ENCODE measurements around the gene SMIM5. TPM values are rescaled to one million over a fixed set of nuclear protein-coding genes. Genes with fewer than 3 reads are reported as not detected.

Gene SMIM5
- total and polyA plus RNA-seq, 9 of the 15 experiments (the other 6 are each of a cell fraction or from before 2014, with no cell fraction given), result 0.08 TPM; not detected in 8

GRCh38 chr17:75681289-75681688 is 48.1 kb downstream of the SMIM5 start (continued):
- TF ChIP-seq CC2D1A (IDR thresholded peaks at IDR 0.05), result no peak

DNA sequence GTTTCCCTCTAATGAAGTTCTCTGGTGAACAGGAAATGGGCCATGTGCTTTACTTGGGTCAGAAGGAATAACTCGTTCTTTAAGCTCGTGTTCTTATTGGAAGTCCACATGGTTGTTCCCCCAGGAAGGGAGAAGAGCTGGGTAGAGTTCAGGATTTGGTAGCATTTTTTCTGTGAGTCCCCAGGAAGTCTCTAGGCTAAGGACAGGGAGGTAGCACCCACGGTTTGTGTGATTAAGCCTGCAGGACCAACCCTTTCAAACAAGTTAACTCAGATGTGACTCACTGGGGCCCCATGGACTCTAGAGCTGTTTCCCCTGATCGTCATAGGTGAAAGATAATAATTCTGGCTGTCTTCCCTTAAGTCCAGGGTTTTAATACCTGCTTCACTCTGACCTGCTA is 50.3 kb downstream of the SMIM5 start:
- no peak overlapping the region for H3K4me3 ChIP-seq
- H3K4me1 ChIP-seq (replicated peaks in 1 of 2; ENCODE audit: control insufficient read depth in 2 of 2, insufficient read depth in 2 of 2, low read length in 2 of 2), result peaks cover 0 to 15% of the 10 kb centered on the region in 2 experiments; a peak in 2 of 5 replicates
- H2AFZ ChIP-seq (ENCODE audit: low read depth, low read length), result no peak overlapping the region
- in situ Hi-C loops (cut with MboI), result no loop called here
- peak overlapping the region; percentile 18; the same call in 1 of the 2 replicates for H3K4me2 ChIP-seq (ENCODE audit: insufficient read depth, low read length)
- intact Hi-C loops (cut with micrococcal nuclease), result no loop called here
- no peak for TF ChIP-seq NFYB (IDR thresholded peaks at IDR 0.05; ENCODE audit: extremely low read depth, insufficient read length)
- peak; percentile 31; the same call in 1 of the 2 replicates for TF ChIP-seq MAX (CRISPR knock-in tag; IDR thresholded peaks at IDR 0.05)
- 0 out of 2 replicates have a peak, but pooled peaks have one; percentile 12 for TF ChIP-seq SMARCA4 (IDR thresholded peaks at IDR 0.05)
- TF ChIP-seq JUND (IDR thresholded peaks at IDR 0.05; ENCODE audit: borderline replicate concordance, low read depth, low read length), result peak; percentile 62; the same call in 1 of the 2 replicates
- TF ChIP-seq JUND (tag; IDR thresholded peaks at IDR 0.05; ENCODE audit: borderline replicate concordance, low read depth, low read length), result no peak
- no peak for TF ChIP-seq ZNF347 (CRISPR knock-in tag; IDR thresholded peaks at IDR 0.05; ENCODE audit: low read depth)
- peak; percentile 80 for TF ChIP-seq FOSL1 (tag; conservative IDR thresholded peaks at IDR 0.05)
- no peak for TF ChIP-seq ZNF668 (CRISPR knock-in tag; IDR thresholded peaks at IDR 0.05)
- TF ChIP-seq HMBOX1 (IDR thresholded peaks at IDR 0.05), result peak; percentile 81; the same call in 1 of the 2 replicates
- no peaks in the 10 kb centered on the region for H3K9me3 ChIP-seq (replicated peaks; ENCODE audit: control insufficient read depth, insufficient read depth, low read depth, low read length)
- peaks cover 56% of the 10 kb centered on the region for H3K79me2 ChIP-seq (ENCODE audit: control insufficient read depth, insufficient read depth, low read length)
- FAIRE-seq (peak; percentile 92), DNase-seq (ENCODE audit: extremely low read depth in 1 of 4, low spot score in 3 of 4) (peak in 3 of 4 experiments; percentile 36 to 63 (median 62)), ATAC-seq (peak; percentile 80)
- H3K9ac ChIP-seq (ENCODE audit: insufficient read depth in 1 of 2, low read depth in 2 of 2, low read length in 2 of 2), result no peak overlapping the region
- no peaks in the 10 kb centered on the region for H3K27me3 ChIP-seq (ENCODE audit: control insufficient read depth in 2 of 2, insufficient read depth in 2 of 2, low read length in 2 of 2)
- 27% methylated on average over 4 of the region's 4 CpGs for WGBS (ENCODE audit: insufficient coverage, low coverage, missing lambda C conversion rate)
- peaks cover 5% of the 10 kb centered on the region for H3K9me1 ChIP-seq (ENCODE audit: control insufficient read depth, insufficient read depth, low read length)
- no TSS peak for BruUV-seq (replicated peaks)
- H3K27ac ChIP-seq (ENCODE audit: extremely low read depth, low read depth, low read length), result peak overlapping the region; percentile 69; the same call in 2 of the 3 replicates
- CTCF ChIA-PET (ENCODE audit: low intra/inter-chr PET ratio), result no interaction called here
- POLR2A ChIA-PET, result interaction anchor here (0.5 to 2.0 kb wide), 13 partner anchors 8 to 278 kb away, joined by 3 to 13 read pairs (median 3); partner anchors contain the start of gene GRB2
- peaks cover 8% of the 10 kb centered on the region; the same call in 1 of the 2 replicates for H4K20me1 ChIP-seq (replicated peaks; ENCODE audit: control insufficient read depth, insufficient read depth, low read length)
- peaks cover 53% of the 10 kb centered on the region for H3K36me3 ChIP-seq (ENCODE audit: control insufficient read depth, insufficient read depth, low read length)
